Measurements from ENCODE around the gene CATSPERZ. TPM values are rescaled to one million over a fixed set of nuclear protein-coding genes. Genes with fewer than 3 reads are reported as not detected.

CATSPERZ gene
- total and polyA plus RNA-seq, 9 of the 15 experiments (the other 6 are each of a cell fraction or from before 2014, with no cell fraction given), result 0.86 to 8.5 (median 3.5) TPM

GRCh38 chr11:64334764-64335735 lies 34.9 kb downstream of the CATSPERZ start (continued):
- TF ChIP-seq TFAP4 (CRISPR knock-in tag; IDR thresholded peaks at IDR 0.05; ENCODE audit: borderline replicate concordance) (peak; percentile 100), EWSR1 (IDR thresholded peaks at IDR 0.05; ENCODE audit: borderline replicate concordance, low read depth, partially characterized antibody) (no peak), ETS2 (tag; IDR thresholded peaks at IDR 0.05; ENCODE audit: borderline replicate concordance, poor library complexity, severe bottlenecking) (no peak), ZNF347 (CRISPR knock-in tag; IDR thresholded peaks at IDR 0.05; ENCODE audit: low read depth) (no peak), STAG1 (CRISPR knock-in tag; IDR thresholded peaks at IDR 0.05; ENCODE audit: borderline replicate concordance) (no peak), ZNF507 (tag; conservative IDR thresholded peaks at IDR 0.05) (no peak), PURB (CRISPR knock-in tag; IDR thresholded peaks at IDR 0.05; ENCODE audit: low read depth) (no peak), RBM14 (IDR thresholded peaks at IDR 0.05; ENCODE audit: borderline replicate concordance, insufficient read depth, low read depth, low read length) (no peak), FOXA1 (IDR thresholded peaks at IDR 0.05; ENCODE audit: borderline replicate concordance) (no peak), SLC30A9 (CRISPR knock-in tag; IDR thresholded peaks at IDR 0.05) (no peak), MEF2A (IDR thresholded peaks at IDR 0.05; ENCODE audit: control insufficient read depth, low read depth, low read length) (peak; percentile 26; the same call in 1 of the 2 replicates), GABPB1 (CRISPR knock-in tag; IDR thresholded peaks at IDR 0.05) (peak; percentile 72; the same call in 1 of the 2 replicates), U2AF2 (optimal IDR thresholded peaks at IDR 0.05; ENCODE audit: low read depth, low read length) (no peak), FOXP1 (CRISPR knock-in tag; IDR thresholded peaks at IDR 0.05) (no peak), TAL1 (IDR thresholded peaks at IDR 0.05) (peak; percentile 98), SUPT5H (IDR thresholded peaks at IDR 0.05) (no peak), ZNF551 (CRISPR knock-in tag; IDR thresholded peaks at IDR 0.05) (no peak), TRIM24 (IDR thresholded peaks at IDR 0.05) (peak; percentile 98), ARHGAP35 (IDR thresholded peaks at IDR 0.05; ENCODE audit: partially characterized antibody) (no peak)
- TF ChIP-seq, protein P1, sequence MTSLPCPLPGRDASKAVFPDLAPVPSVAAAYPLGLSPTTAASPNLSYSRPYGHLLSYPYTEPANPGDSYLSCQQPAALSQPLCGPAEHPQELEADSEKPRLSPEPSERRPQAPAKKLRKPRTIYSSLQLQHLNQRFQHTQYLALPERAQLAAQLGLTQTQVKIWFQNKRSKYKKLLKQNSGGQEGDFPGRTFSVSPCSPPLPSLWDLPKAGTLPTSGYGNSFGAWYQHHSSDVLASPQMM (CRISPR knock-in tag; IDR thresholded peaks at IDR 0.05), result no peak
- TF ChIP-seq, protein P2, sequence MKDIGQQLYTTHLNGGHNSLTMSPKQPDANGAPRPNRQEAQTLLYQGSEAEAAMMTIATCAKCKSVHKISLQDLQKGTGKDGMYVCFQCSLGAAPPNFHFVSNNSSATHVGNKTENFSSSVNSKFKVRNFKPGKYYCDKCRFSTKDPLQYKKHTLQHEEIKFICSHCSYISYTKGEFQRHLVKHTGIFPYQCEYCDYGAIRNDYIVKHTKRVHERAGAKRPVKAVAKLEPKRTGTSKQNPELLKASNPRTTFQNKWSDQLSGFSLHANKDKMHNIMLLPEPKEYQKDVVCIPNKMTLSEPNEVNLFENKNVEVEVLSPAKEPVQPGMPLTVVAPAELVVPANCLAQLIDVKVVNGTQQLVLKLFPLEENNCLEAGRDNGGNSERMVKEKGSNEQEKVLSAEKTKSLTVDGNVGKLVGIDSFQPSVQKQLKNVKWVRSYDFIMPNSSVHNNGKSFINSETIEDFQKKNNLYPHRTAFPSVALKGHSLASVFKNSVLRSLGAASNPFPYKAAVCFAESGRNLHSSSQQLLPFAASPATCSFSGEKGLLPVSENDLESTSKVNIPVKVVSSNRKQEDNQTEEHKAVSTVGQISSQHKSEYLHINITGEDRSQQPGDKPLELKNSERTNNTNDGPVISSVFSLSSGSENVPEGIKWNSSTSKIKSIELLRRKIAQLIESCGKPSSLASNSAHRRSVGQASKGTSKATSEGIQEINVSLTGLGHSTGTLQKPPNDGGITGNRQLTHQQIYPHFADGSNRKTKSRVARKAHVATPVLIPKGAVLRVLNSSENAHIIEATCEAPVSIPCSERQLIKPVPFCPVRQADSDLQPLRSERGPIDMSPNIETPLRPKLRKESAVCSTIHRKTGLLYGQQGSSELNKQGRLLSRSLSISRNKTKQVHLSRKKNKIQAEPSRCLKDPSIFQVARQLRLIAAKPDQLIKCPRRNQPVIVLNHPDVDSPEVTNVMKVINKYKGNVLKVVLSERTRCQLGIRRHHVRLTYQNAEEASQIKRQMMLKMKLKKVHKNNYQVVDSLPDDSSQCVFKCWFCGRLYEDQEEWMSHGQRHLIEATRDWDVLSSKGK (CRISPR knock-in tag; IDR thresholded peaks at IDR 0.05), result no peak
